Measurements from ENCODE around the gene LYL1.
A peak's percentile ranks its signal among the peaks of the same experiment; 100 is the strongest.

- TF ChIP-seq EP300 (IDR thresholded peaks at IDR 0.05) (peak; percentile 56 to 99), CTCF (IDR thresholded peaks at IDR 0.05) (peak in 4 of 5 experiments; percentile 16 to 53 (median 21))
Measured at GRCh38 chr19:13151605-13152355, 49.1 kb upstream of the LYL1 start.
